ENCODE measurements around the gene AGTPBP1. TPM values are rescaled to one million over a fixed set of nuclear protein-coding genes. Genes with fewer than 3 reads are reported as not detected.

Gene AGTPBP1
- total RNA-seq, 4 donors from 2014 or later = 3.7 to 18.1 (median 11.4) TPM

GRCh38 chr9:85676790-85677189, 65.0 kb downstream of the AGTPBP1 start:
- Histone ChIP-seq H3K9me3 (no peaks in the 10 kb centered on the region), H3K27me3 (no peaks in the 10 kb centered on the region), H3K27ac (no peak overlapping the region), H3K4me1 (no peaks in the 10 kb centered on the region), H3K4me3 (no peak overlapping the region), H3K36me3 (peaks cover 0 to 45% (median 0%) of the 10 kb centered on the region in 3 donors)
- WGBS, 2 donors = 82 to 99% methylated on average over 2 of the region's 2 CpGs
- DNase-seq = no peak
- TF ChIP-seq CTCF (IDR thresholded peaks at IDR 0.05) (no peak), POLR2A (IDR thresholded peaks at IDR 0.05) (no peak)
- intact Hi-C loops (cut with DNase I) = no loop called here

- intact Hi-C loops (cut with DNase I) = no loop called here
- no peak overlapping the region for H3K27ac ChIP-seq
- H3K36me3 ChIP-seq = peaks cover 0 to 33% (median 0%) of the 10 kb centered on the region in 3 donors
- no peaks in the 10 kb centered on the region for H3K4me1 ChIP-seq
- no peak overlapping the region for H3K4me3 ChIP-seq
- DNase-seq = no peak
- H3K27me3 ChIP-seq = no peaks in the 10 kb centered on the region
- no peaks in the 10 kb centered on the region for H3K9me3 ChIP-seq
- WGBS, 2 donors = 88% methylated on average over 1 of the region's 1 CpG
- TF ChIP-seq CTCF (IDR thresholded peaks at IDR 0.05) = no peak
- TF ChIP-seq POLR2A (IDR thresholded peaks at IDR 0.05) = no peak
Measured at GRCh38 chr9:85667374-85667773, 74.4 kb downstream of the AGTPBP1 start.

GRCh38 chr9:85666086-85666485, 75.7 kb downstream of the AGTPBP1 start:
- 92 to 93% methylated on average over 2 of the region's 2 CpGs for WGBS, 2 donors
- no peak for DNase-seq
- no peak overlapping the region for H3K27ac ChIP-seq
- no peaks in the 10 kb centered on the region for H3K4me1 ChIP-seq
- no peaks in the 10 kb centered on the region for H3K27me3 ChIP-seq
- no peak for TF ChIP-seq CTCF (IDR thresholded peaks at IDR 0.05)
- no peak for TF ChIP-seq POLR2A (IDR thresholded peaks at IDR 0.05)
- H3K36me3 ChIP-seq = peaks cover 0 to 20% (median 0%) of the 10 kb centered on the region in 3 donors
- intact Hi-C loops (cut with DNase I) = no loop called here
- no peaks in the 10 kb centered on the region for H3K9me3 ChIP-seq
- H3K4me3 ChIP-seq = no peak overlapping the region

GRCh38 chr9:85662573-85662972, 79.2 kb downstream of the AGTPBP1 start:
- Histone ChIP-seq H3K27ac (no peak overlapping the region), H3K27me3 (no peaks in the 10 kb centered on the region), H3K9me3 (no peaks in the 10 kb centered on the region), H3K36me3 (no peaks in the 10 kb centered on the region), H3K4me3 (no peak overlapping the region), H3K4me1 (no peaks in the 10 kb centered on the region)
- WGBS, 2 donors = 71 to 80% methylated on average over 1 of the region's 1 CpG
- intact Hi-C loops (cut with DNase I) = no loop called here
- TF ChIP-seq CTCF (IDR thresholded peaks at IDR 0.05) (no peak), POLR2A (IDR thresholded peaks at IDR 0.05) (no peak)
- no peak for DNase-seq

DNA sequence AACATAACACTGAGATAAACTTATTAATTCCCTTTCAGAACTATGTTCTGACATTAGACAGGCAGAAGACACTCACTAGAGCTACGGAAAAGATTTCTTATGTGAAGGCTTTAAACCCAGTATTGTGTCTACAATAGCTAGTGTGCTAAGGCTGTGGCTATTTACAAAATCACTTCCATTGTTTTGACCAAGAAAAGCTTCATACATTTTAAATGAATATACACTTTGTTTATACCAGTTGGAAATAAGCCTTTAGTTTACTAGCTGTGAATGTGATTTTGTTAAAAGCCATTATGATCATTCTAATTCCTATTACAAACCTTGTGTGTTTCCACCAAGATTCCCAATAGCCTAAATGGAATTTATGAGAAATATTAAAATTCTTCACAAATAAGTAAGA, 83.0 kb downstream of the AGTPBP1 start:
- WGBS, 2 donors = 88 to 100% methylated on average over 1 of the region's 1 CpG
- peaks cover 0 to 14% (median 0%) of the 10 kb centered on the region in 3 donors for H3K36me3 ChIP-seq
- H3K4me1 ChIP-seq = no peaks in the 10 kb centered on the region

More for the DNA sequence above, 83.0 kb downstream of the AGTPBP1 start:
- Histone ChIP-seq H3K27me3 (no peaks in the 10 kb centered on the region), H3K9me3 (no peaks in the 10 kb centered on the region), H3K4me3 (no peak overlapping the region), H3K27ac (no peak overlapping the region)
- TF ChIP-seq CTCF (IDR thresholded peaks at IDR 0.05) = no peak
- TF ChIP-seq POLR2A (IDR thresholded peaks at IDR 0.05) = no peak
- DNase-seq = no peak
- intact Hi-C loops (cut with DNase I) = no loop called here
